SK-N-SH treated with all-trans-retinoic acid at 6 μM for 48 hours (cell line): Measurements from ENCODE around the gene ETNPPL.

Experiments used
- ATAC-seq: fragments of 200-7000 bp; cut with Tn5 transposase; 3 replicates; pipeline ENCODE4 v1.9.1; 2020; ENCODE audit warnings: mild to moderate bottlenecking, moderate library complexity
- ARNTL ChIP-seq: fragments of 450-650 bp; formaldehyde crosslinking; IDR thresholded peaks from 2 replicates; pipeline ENCODE4 v1.5.0; 2020; ENCODE audit warnings: low read depth, mild to moderate bottlenecking, moderate library complexity, borderline replicate concordance
- BACH2 ChIP-seq: fragments of 250-450 bp; sonication (Bioruptor Pico); IDR thresholded peaks from 2 replicates; pipeline ENCODE4 v1.9.0; 2021; ENCODE audit warnings: mild to moderate bottlenecking, borderline replicate concordance
- CSDC2 ChIP-seq: fragments of 250-450 bp; sonication (Bioruptor Pico); IDR thresholded peaks from 2 replicates; pipeline ENCODE4 v1.5.0; 2020; ENCODE audit warnings: mild to moderate bottlenecking, moderate library complexity
- ESRRG ChIP-seq: fragments of 250-450 bp; sonication (Bioruptor Pico); IDR thresholded peaks from 2 replicates; pipeline ENCODE4 v1.6.1; 2021; ENCODE audit warnings: mild to moderate bottlenecking
- GLIS3 ChIP-seq: fragments of 250-450 bp; sonication (Bioruptor Pico); IDR thresholded peaks from 2 replicates; pipeline ENCODE4 v1.5.0; 2020; ENCODE audit warnings: mild to moderate bottlenecking, moderate library complexity
- ISL1 ChIP-seq: fragments of 250-450 bp; sonication (Bioruptor Pico); IDR thresholded peaks from 2 replicates; pipeline ENCODE4 v2.1.2; 2022; ENCODE audit warnings: mild to moderate bottlenecking, moderate library complexity
- PPARA ChIP-seq: fragments of 250-450 bp; sonication (Bioruptor Pico); IDR thresholded peaks from 2 replicates; pipeline ENCODE4 v1.5.0; 2020; ENCODE audit warnings: mild to moderate bottlenecking, borderline replicate concordance
- RARB ChIP-seq: fragments of 250-450 bp; sonication (Bioruptor Pico); IDR thresholded peaks from 2 replicates; pipeline ENCODE4 v1.8.0; 2021; ENCODE audit warnings: mild to moderate bottlenecking, moderate library complexity
- SNAI2 ChIP-seq: fragments of 250-450 bp; sonication (Bioruptor Pico); IDR thresholded peaks from 2 replicates; pipeline ENCODE4 v1.5.0; 2020; ENCODE audit warnings: mild to moderate bottlenecking, moderate library complexity
- TOX ChIP-seq: fragments of 250-450 bp; sonication (Bioruptor Pico); IDR thresholded peaks from 2 replicates; pipeline ENCODE4 v1.8.0; 2021; ENCODE audit warnings: mild to moderate bottlenecking, moderate library complexity, borderline replicate concordance
- ZC3H10 ChIP-seq: fragments of 250-450 bp; sonication (Bioruptor Pico); IDR thresholded peaks from 2 replicates; pipeline ENCODE4 v1.5.1; 2021; ENCODE audit warnings: mild to moderate bottlenecking, moderate library complexity
- ZFP3 ChIP-seq: fragments of 250-450 bp; sonication (Bioruptor Pico); IDR thresholded peaks from 2 replicates; pipeline ENCODE4 v1.5.0; 2020; ENCODE audit warnings: mild to moderate bottlenecking, moderate library complexity
- ZFP30 ChIP-seq: fragments of 450-650 bp; formaldehyde crosslinking; IDR thresholded peaks from 2 replicates; pipeline ENCODE4 v1.5.0; 2022; ENCODE audit warnings: mild to moderate bottlenecking, moderate library complexity
- ZNF565 ChIP-seq: fragments of 450-650 bp; formaldehyde crosslinking; conservative IDR thresholded peaks from 2 replicates; pipeline ENCODE4 v1.5.0; 2020; ENCODE audit warnings: low read depth, mild to moderate bottlenecking, moderate library complexity
- ZNF70 ChIP-seq: fragments of 450-650 bp; formaldehyde crosslinking; IDR thresholded peaks from 2 replicates; pipeline ENCODE4 v1.5.0; 2020; ENCODE audit warnings: mild to moderate bottlenecking, moderate library complexity
- ZNF8 ChIP-seq: fragments of 450-650 bp; formaldehyde crosslinking; IDR thresholded peaks from 2 replicates; pipeline ENCODE4 v1.5.0; 2020; ENCODE audit warnings: mild to moderate bottlenecking, moderate library complexity
- TF ChIP-seq, protein P1 (sequence below): fragments of 250-450 bp; sonication (Bioruptor Pico); IDR thresholded peaks from 2 replicates; pipeline ENCODE4 v1.8.0; 2020; ENCODE audit warnings: mild to moderate bottlenecking, moderate library complexity, borderline replicate concordance
- TF ChIP-seq, protein P2 (sequence below): fragments of 250-450 bp; sonication (Bioruptor Pico); IDR thresholded peaks from 2 replicates; pipeline ENCODE4 v1.5.1; 2021; ENCODE audit warnings: mild to moderate bottlenecking, moderate library complexity
- TF ChIP-seq, protein P3 (sequence below): fragments of 250-450 bp; sonication (Bioruptor Pico); IDR thresholded peaks from 2 replicates; pipeline ENCODE4 v1.8.0; 2021; ENCODE audit warnings: low read depth, mild to moderate bottlenecking, moderate library complexity, borderline replicate concordance
- TF ChIP-seq, protein P4 (sequence below): fragments of 250-450 bp; sonication (Bioruptor Pico); IDR thresholded peaks from 2 replicates; pipeline ENCODE4 v1.5.1; 2020; ENCODE audit warnings: low read depth, mild to moderate bottlenecking, moderate library complexity

The ETNPPL gene

DNA sequence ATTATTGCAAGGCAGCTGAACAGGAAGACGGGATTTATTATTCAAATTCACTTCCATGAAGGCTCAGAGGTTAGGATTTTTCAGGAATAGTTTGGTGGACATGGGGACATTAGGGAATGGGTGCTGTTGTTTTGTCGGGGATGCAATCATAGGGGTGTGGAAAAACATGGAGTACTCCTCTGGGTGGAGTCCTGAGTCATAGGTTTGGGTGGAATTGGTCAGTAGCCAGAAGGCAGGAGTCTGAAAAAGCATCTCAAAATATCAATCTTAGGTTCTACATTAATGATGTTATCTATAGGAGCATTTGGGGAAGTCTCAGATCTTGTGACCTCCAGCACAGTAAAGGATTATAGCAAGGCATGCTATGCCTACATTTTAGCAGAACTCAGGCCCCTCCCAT, 14.5 kb upstream of the ETNPPL start:
- TF ChIP-seq, protein P1, sequence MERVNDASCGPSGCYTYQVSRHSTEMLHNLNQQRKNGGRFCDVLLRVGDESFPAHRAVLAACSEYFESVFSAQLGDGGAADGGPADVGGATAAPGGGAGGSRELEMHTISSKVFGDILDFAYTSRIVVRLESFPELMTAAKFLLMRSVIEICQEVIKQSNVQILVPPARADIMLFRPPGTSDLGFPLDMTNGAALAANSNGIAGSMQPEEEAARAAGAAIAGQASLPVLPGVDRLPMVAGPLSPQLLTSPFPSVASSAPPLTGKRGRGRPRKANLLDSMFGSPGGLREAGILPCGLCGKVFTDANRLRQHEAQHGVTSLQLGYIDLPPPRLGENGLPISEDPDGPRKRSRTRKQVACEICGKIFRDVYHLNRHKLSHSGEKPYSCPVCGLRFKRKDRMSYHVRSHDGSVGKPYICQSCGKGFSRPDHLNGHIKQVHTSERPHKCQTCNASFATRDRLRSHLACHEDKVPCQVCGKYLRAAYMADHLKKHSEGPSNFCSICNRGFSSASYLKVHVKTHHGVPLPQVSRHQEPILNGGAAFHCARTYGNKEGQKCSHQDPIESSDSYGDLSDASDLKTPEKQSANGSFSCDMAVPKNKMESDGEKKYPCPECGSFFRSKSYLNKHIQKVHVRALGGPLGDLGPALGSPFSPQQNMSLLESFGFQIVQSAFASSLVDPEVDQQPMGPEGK (CRISPR knock-in tag) = no peak
- TF ChIP-seq, all 23 proteins: peak for 0
- ATAC-seq = no peak

DNA sequence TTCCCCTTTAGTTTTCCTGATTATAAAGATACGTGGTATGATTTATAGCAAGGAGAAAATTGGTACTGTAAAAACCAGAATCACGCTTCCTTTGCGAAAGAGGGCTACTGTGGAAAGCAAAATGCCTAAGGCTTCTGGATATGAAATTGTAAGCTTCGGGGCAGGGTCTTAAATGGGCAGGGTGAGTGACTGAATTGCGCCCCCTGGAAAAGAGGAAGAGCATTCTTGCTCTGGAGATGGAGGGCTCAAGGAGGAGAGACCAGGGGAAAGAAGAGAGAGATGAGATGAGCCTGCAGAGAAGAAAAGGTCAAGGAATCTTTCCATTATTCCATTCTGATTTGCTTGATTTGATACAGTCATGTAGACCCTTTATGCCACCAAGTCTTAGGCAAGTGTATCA, 13.1 kb upstream of the ETNPPL start:
- TF ChIP-seq ARNTL (CRISPR knock-in tag) (no peak), CSDC2 (CRISPR knock-in tag) (no peak), ESRRG (CRISPR knock-in tag) (no peak), RARB (CRISPR knock-in tag) (no peak), ZNF565 (CRISPR knock-in tag) (no peak), ZNF8 (CRISPR knock-in tag) (no peak), ZC3H10 (CRISPR knock-in tag) (no peak), ZFP30 (CRISPR knock-in tag) (no peak), SNAI2 (CRISPR knock-in tag) (no peak), TOX (no peak), PPARA (CRISPR knock-in tag) (no peak), GLIS3 (CRISPR knock-in tag) (no peak), BACH2 (CRISPR knock-in tag) (no peak)
- TF ChIP-seq, protein P1 (CRISPR knock-in tag) = no peak
- TF ChIP-seq, protein P2, sequence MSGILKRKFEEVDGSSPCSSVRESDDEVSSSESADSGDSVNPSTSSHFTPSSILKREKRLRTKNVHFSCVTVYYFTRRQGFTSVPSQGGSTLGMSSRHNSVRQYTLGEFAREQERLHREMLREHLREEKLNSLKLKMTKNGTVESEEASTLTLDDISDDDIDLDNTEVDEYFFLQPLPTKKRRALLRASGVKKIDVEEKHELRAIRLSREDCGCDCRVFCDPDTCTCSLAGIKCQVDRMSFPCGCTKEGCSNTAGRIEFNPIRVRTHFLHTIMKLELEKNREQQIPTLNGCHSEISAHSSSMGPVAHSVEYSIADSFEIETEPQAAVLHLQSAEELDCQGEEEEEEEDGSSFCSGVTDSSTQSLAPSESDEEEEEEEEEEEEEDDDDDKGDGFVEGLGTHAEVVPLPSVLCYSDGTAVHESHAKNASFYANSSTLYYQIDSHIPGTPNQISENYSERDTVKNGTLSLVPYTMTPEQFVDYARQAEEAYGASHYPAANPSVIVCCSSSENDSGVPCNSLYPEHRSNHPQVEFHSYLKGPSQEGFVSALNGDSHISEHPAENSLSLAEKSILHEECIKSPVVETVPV (CRISPR knock-in tag) = no peak
- TF ChIP-seq, protein P3, sequence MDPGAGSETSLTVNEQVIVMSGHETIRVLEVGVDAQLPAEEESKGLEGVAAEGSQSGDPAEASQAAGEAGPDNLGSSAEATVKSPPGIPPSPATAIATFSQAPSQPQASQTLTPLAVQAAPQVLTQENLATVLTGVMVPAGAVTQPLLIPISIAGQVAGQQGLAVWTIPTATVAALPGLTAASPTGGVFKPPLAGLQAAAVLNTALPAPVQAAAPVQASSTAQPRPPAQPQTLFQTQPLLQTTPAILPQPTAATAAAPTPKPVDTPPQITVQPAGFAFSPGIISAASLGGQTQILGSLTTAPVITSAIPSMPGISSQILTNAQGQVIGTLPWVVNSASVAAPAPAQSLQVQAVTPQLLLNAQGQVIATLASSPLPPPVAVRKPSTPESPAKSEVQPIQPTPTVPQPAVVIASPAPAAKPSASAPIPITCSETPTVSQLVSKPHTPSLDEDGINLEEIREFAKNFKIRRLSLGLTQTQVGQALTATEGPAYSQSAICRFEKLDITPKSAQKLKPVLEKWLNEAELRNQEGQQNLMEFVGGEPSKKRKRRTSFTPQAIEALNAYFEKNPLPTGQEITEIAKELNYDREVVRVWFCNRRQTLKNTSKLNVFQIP (CRISPR knock-in tag) = no peak
- ATAC-seq = no peak

DNA sequence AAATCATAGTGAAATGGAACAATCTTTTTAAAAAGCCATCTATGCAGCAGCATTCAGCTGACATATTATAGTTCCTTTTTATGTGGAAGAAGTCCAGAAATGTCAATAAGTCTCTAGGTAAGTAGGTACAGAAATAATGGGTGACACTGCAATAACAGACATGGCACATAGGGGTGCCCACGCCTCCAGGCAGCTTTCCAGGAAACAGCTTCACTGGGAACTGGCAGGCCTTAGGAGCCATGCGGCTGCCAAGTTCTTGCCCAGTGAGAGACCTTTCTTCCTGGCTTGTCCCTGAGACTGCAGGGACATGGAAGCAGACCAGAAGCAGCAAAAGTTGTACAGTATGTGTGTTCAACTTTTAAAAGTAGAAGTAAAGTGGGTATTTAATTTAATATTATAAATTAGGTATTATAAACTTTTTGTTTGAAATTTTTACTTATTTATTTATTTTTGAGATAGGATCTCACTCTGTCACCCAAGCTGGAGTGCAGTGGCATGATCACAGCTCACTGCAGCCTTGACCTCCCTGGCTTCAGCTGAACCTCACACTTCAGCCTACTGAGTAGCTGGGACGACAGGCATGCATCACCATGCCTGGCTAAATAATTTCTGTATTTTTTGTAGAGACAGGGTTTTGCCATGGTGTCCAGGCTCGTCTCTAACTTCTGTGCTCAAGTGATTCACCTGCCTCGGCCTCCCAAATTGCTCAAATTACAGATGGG, 12.1 kb upstream of the ETNPPL start:
- TF ChIP-seq PPARA (CRISPR knock-in tag) (no peak), RARB (CRISPR knock-in tag) (no peak), GLIS3 (CRISPR knock-in tag) (no peak), ZFP3 (CRISPR knock-in tag) (no peak), BACH2 (CRISPR knock-in tag) (no peak), ZFP30 (CRISPR knock-in tag) (no peak), ISL1 (CRISPR knock-in tag) (no peak), ZNF70 (no peak), CSDC2 (CRISPR knock-in tag) (no peak), ZC3H10 (CRISPR knock-in tag) (no peak)
- TF ChIP-seq, protein P1 (CRISPR knock-in tag) = no peak
- TF ChIP-seq, protein P2 (CRISPR knock-in tag) = no peak
- TF ChIP-seq, protein P4, sequence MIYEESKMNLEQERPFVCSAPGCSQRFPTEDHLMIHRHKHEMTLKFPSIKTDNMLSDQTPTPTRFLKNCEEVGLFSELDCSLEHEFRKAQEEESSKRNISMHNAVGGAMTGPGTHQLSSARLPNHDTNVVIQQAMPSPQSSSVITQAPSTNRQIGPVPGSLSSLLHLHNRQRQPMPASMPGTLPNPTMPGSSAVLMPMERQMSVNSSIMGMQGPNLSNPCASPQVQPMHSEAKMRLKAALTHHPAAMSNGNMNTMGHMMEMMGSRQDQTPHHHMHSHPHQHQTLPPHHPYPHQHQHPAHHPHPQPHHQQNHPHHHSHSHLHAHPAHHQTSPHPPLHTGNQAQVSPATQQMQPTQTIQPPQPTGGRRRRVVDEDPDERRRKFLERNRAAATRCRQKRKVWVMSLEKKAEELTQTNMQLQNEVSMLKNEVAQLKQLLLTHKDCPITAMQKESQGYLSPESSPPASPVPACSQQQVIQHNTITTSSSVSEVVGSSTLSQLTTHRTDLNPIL (CRISPR knock-in tag) = no peak
- ATAC-seq = no peak
